RWPE1 (cell line): Measurements from ENCODE around the gene PAXIP1.

ENCODE experiments used
- CTCF ChIA-PET: fragments of 350-600 bp; sonication (Branson Sonifier 250); formaldehyde crosslinking; extraction: SDS; loops from one replicate; lab custom pipeline; 2021; lab: Yijun Ruan, JAX
- POLR2A ChIA-PET: fragments of 400-600 bp; formaldehyde crosslinking; extraction: SDS; loops from one replicate; lab custom pipeline; 2020; ENCODE audit warnings: antibody characterized with exemption; ENCODE audit not compliant: low non-redundant PET; lab: Yijun Ruan, JAX
- DNase-seq: peaks from one replicate; pipeline ENCODE4 v3.0.0; 2012; ENCODE audit warnings: low spot score
- H3K27ac ChIP-seq: fragments of 450-650 bp; 2 replicates; pipeline ENCODE4 v1.5.1; 2017
- CTCF ChIP-seq: fragments of 450-650 bp; conservative IDR thresholded peaks from 2 replicates; pipeline ENCODE4 v1.5.1; 2017; ENCODE audit warnings: low read depth, mild to moderate bottlenecking

PAXIP1 gene

GRCh38 chr7:154998481-154998880, 4.4 kb downstream of the PAXIP1 start:
- ChIA-PET CTCF (no interaction called here), POLR2A (no interaction called here)
- no peak for DNase-seq
- H3K27ac ChIP-seq: peak overlapping the region; percentile 36
- TF ChIP-seq CTCF: no peak

- CTCF ChIA-PET: no interaction called here
- TF ChIP-seq CTCF: no peak
- POLR2A ChIA-PET: no interaction called here
- DNase-seq: no peak
- peak overlapping the region; percentile 36 for H3K27ac ChIP-seq
These were observed 5.0 kb downstream of the PAXIP1 start for GRCh38 chr7:154997840-154998370.

- POLR2A ChIA-PET: no interaction called here
- no peak for TF ChIP-seq CTCF
- DNase-seq: no peak
- CTCF ChIA-PET: interaction anchor here (0.6 kb wide), 1 partner anchor 11 kb away, joined by 3 read pairs; no protein-coding TSS in a partner anchor
- no peak overlapping the region for H3K27ac ChIP-seq
These were observed 6.2 kb downstream of the PAXIP1 start for GRCh38 chr7:154996756-154997155.

- POLR2A ChIA-PET: no interaction called here
- H3K27ac ChIP-seq: no peak overlapping the region
These were observed 6.8 kb downstream of the PAXIP1 start for GRCh38 chr7:154996101-154996500.

GRCh38 chr7:154994996-154995395, 7.9 kb downstream of the PAXIP1 start:
- no peak for TF ChIP-seq CTCF
- POLR2A ChIA-PET: no interaction called here
- no peak for DNase-seq
- CTCF ChIA-PET: no interaction called here
- no peak overlapping the region for H3K27ac ChIP-seq

More at GRCh38 chr7:154996101-154996500, 6.8 kb downstream of the PAXIP1 start:
- TF ChIP-seq CTCF: no peak
- CTCF ChIA-PET: no interaction called here
- no peak for DNase-seq

GRCh38 chr7:154990964-154991540, 11.9 kb downstream of the PAXIP1 start:
- ChIA-PET CTCF (no interaction called here), POLR2A (no interaction called here)
- no peak for TF ChIP-seq CTCF
- H3K27ac ChIP-seq: no peak overlapping the region
- DNase-seq: no peak
